ENCODE results near the gene CRAT.

- TF ChIP-seq, protein P1, sequence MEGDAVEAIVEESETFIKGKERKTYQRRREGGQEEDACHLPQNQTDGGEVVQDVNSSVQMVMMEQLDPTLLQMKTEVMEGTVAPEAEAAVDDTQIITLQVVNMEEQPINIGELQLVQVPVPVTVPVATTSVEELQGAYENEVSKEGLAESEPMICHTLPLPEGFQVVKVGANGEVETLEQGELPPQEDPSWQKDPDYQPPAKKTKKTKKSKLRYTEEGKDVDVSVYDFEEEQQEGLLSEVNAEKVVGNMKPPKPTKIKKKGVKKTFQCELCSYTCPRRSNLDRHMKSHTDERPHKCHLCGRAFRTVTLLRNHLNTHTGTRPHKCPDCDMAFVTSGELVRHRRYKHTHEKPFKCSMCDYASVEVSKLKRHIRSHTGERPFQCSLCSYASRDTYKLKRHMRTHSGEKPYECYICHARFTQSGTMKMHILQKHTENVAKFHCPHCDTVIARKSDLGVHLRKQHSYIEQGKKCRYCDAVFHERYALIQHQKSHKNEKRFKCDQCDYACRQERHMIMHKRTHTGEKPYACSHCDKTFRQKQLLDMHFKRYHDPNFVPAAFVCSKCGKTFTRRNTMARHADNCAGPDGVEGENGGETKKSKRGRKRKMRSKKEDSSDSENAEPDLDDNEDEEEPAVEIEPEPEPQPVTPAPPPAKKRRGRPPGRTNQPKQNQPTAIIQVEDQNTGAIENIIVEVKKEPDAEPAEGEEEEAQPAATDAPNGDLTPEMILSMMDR (optimal IDR thresholded peaks at IDR 0.05 in 1 of 3, IDR thresholded peaks at IDR 0.05 in 1 of 3, conservative IDR thresholded peaks at IDR 0.05 in 1 of 3; ENCODE audit: extremely low read depth in 1 of 3, insufficient read depth in 2 of 3, low read length in 3 of 3), result no peak
- no peak for TF ChIP-seq EZH2 (IDR thresholded peaks at IDR 0.05; ENCODE audit: low read length)
These were observed 38.0 kb upstream of the CRAT start for GRCh38 chr9:129148463-129149204.

Measured in keratinocyte (primary cell).